PC-9 (cell line): Measurements from ENCODE around the gene SEMA3C. TPM values are rescaled to one million over a fixed set of nuclear protein-coding genes. Genes with fewer than 3 reads are reported as not detected.
"Not testable (repeated sequence)": the region's sequence is repeated elsewhere in the genome, so short reads cannot be mapped to it uniquely, and the experiment has no call there.

ENCODE experiments used
- BruUV-seq: library from RNA; stranded (reverse); fragments of 400-500 nt; replicated peaks from 2 replicates; lab custom pipeline; 2021; lab: Mats Ljungman, UMichigan
- CTCF ChIA-PET: fragments of 300-600 bp; sonication (Branson Sonifier 250); formaldehyde crosslinking; loops from one replicate; lab custom pipeline; 2022; ENCODE audit warnings: antibody characterized with exemption; lab: Charles Lee
- POLR2A ChIA-PET: fragments of 300-600 bp; sonication (Branson Sonifier 250); formaldehyde crosslinking; loops from one replicate; lab custom pipeline; 2022; ENCODE audit warnings: antibody characterized with exemption; ENCODE audit not compliant: unreplicated experiment; lab: Charles Lee
- DNase-seq, 2 experiments: peaks; one replicate each; pipeline versions ENCODE4 v3.0.0 to v3.0.0-alpha.2; 2015 to 2022; ENCODE audit warnings: mixed read lengths in 1 of 2
- H2AFZ ChIP-seq: fragments of 200-600 bp; sonication (generic); 2 replicates; pipeline ENCODE4 v1.8.1; 2017; ENCODE audit warnings: antibody characterized with exemption
- H3F3A ChIP-seq: fragments of 200-600 bp; sonication (generic); 2 replicates; pipeline ENCODE4 v1.8.1; 2017; ENCODE audit warnings: antibody characterized with exemption, mild to moderate bottlenecking, low read depth; ENCODE audit not compliant: insufficient read depth
- H3K27ac ChIP-seq: fragments of 200-600 bp; sonication (generic); 2 replicates; pipeline ENCODE4 v1.6.1; 2016; ENCODE audit warnings: mixed run types
- H3K27me3 ChIP-seq: fragments of 200-600 bp; sonication (generic); 2 replicates; pipeline ENCODE4 v1.6.1; 2016; ENCODE audit warnings: low read depth, mixed run types; ENCODE audit not compliant: insufficient read depth
- H3K36me3 ChIP-seq: fragments of 200-600 bp; sonication (generic); 2 replicates; pipeline ENCODE4 v1.6.1; 2016; ENCODE audit warnings: low read depth, mixed run types
- H3K4me1 ChIP-seq: fragments of 200-600 bp; sonication (generic); replicated peaks from 2 replicates; pipeline ENCODE4 v1.6.1; 2016; ENCODE audit warnings: mixed run types; ENCODE audit not compliant: insufficient read depth
- H3K4me2 ChIP-seq: fragments of 200-600 bp; sonication (generic); 2 replicates; pipeline ENCODE4 v1.6.1; 2017; ENCODE audit warnings: mixed run types
- H3K4me3 ChIP-seq: fragments of 200-600 bp; sonication (generic); 2 replicates; pipeline ENCODE4 v1.6.1; 2016; ENCODE audit warnings: mixed run types
- H3K79me2 ChIP-seq: fragments of 200-600 bp; sonication (generic); 2 replicates; pipeline ENCODE4 v1.6.1; 2017; ENCODE audit warnings: low read depth, mixed run types
- H3K9me2 ChIP-seq: fragments of 200-600 bp; sonication (generic); 2 replicates; pipeline ENCODE4 v1.8.1; 2017; ENCODE audit warnings: mild to moderate bottlenecking; ENCODE audit not compliant: insufficient read depth
- H3K9me3 ChIP-seq: fragments of 200-600 bp; sonication (generic); 2 replicates; pipeline ENCODE4 v1.8.1; 2016; ENCODE audit warnings: low read depth; ENCODE audit not compliant: insufficient read depth
- H4K20me1 ChIP-seq: fragments of 200-600 bp; sonication (generic); 2 replicates; pipeline ENCODE4 v1.8.1; 2017; ENCODE audit not compliant: insufficient read depth
- EZH2 ChIP-seq: fragments of 200-600 bp; sonication (generic); IDR thresholded peaks from 2 replicates; pipeline ENCODE4 v1.8.0; 2017; ENCODE audit warnings: antibody characterized with exemption, low read depth
- intact Hi-C: fragments of 100-400 bp; cut with micrococcal nuclease; formaldehyde crosslinking; loops from one replicate; pipeline ENCODE4 v1.10.0; 2022; ENCODE audit not compliant: unreplicated experiment
- total RNA-seq: library from RNA; stranded (reverse); gene quantifications from 2 replicates; pipeline ENCODE4 v1.2.3, GENCODE V29; 2021
- TF ChIP-seq, protein P1 (sequence below): fragments of 200-600 bp; sonication (generic); conservative IDR thresholded peaks from 2 replicates; pipeline ENCODE4 v1.6.1; 2017; ENCODE audit warnings: mixed run types, antibody characterized with exemption, mild to moderate bottlenecking, moderate library complexity

SEMA3C gene
- total RNA-seq, 1 experiment from 2014 or later: 19.9 TPM

GRCh38 chr7:80932536-80932935, 13.7 kb upstream of the SEMA3C start:
- H3K27ac ChIP-seq: no peak overlapping the region
- H3K9me3 ChIP-seq: no peaks in the 10 kb centered on the region
- H3K4me3 ChIP-seq: no peak overlapping the region
- intact Hi-C loops: no loop called here
- H4K20me1 ChIP-seq: no peaks in the 10 kb centered on the region
- no peaks in the 10 kb centered on the region for H3K36me3 ChIP-seq
- ChIA-PET POLR2A (no interaction called here), CTCF (no interaction called here)
- peaks cover 11% of the 10 kb centered on the region for H3K4me1 ChIP-seq
- H3K9me2 ChIP-seq: no peaks in the 10 kb centered on the region
- no peak overlapping the region for H2AFZ ChIP-seq
- TF ChIP-seq, protein P1, sequence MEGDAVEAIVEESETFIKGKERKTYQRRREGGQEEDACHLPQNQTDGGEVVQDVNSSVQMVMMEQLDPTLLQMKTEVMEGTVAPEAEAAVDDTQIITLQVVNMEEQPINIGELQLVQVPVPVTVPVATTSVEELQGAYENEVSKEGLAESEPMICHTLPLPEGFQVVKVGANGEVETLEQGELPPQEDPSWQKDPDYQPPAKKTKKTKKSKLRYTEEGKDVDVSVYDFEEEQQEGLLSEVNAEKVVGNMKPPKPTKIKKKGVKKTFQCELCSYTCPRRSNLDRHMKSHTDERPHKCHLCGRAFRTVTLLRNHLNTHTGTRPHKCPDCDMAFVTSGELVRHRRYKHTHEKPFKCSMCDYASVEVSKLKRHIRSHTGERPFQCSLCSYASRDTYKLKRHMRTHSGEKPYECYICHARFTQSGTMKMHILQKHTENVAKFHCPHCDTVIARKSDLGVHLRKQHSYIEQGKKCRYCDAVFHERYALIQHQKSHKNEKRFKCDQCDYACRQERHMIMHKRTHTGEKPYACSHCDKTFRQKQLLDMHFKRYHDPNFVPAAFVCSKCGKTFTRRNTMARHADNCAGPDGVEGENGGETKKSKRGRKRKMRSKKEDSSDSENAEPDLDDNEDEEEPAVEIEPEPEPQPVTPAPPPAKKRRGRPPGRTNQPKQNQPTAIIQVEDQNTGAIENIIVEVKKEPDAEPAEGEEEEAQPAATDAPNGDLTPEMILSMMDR: no peak
- no peak for TF ChIP-seq EZH2
- H3F3A ChIP-seq: no peaks in the 10 kb centered on the region
- no peaks in the 10 kb centered on the region for H3K79me2 ChIP-seq
- BruUV-seq: no TSS peak
- H3K4me2 ChIP-seq: no peak overlapping the region
- H3K27me3 ChIP-seq: no peaks in the 10 kb centered on the region
- no peak for DNase-seq

- H3K4me1 ChIP-seq: peaks cover 11% of the 10 kb centered on the region
- no peak for DNase-seq
- H3F3A ChIP-seq: no peaks in the 10 kb centered on the region
- BruUV-seq: no TSS peak
- CTCF ChIA-PET: no interaction called here
- H3K9me2 ChIP-seq: no peaks in the 10 kb centered on the region
- POLR2A ChIA-PET: no interaction called here
- H3K9me3 ChIP-seq: no peaks in the 10 kb centered on the region
- no peaks in the 10 kb centered on the region for H4K20me1 ChIP-seq
- no peak overlapping the region for H2AFZ ChIP-seq
- H3K36me3 ChIP-seq: no peaks in the 10 kb centered on the region
- no peaks in the 10 kb centered on the region for H3K79me2 ChIP-seq
- H3K27me3 ChIP-seq: no peaks in the 10 kb centered on the region
- H3K4me2 ChIP-seq: no peak overlapping the region
- intact Hi-C loops: no loop called here
- TF ChIP-seq EZH2: no peak
- TF ChIP-seq, protein P1: no peak
- no peak overlapping the region for H3K4me3 ChIP-seq
- H3K27ac ChIP-seq: no peak overlapping the region
Measured at GRCh38 chr7:80929619-80930018, 10.8 kb upstream of the SEMA3C start.

DNA sequence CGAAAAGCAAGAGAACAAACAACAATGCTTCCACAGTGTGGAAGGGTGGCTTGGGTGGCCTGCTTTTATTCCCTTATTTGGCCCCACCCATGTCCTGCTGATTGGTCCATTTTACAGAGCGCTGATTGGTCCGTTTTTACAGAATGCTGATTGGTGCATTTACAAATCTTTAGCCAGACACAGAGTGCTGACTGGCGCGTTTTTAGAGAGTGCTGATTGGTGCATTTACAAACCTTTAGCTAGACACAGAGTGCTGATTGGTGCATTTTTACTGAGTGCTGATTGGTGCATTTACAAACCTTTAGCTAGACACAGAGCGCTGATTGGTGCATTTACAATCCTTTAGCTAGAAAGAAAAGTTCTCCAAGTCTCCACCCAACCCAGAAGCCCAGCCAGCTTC, 8.1 kb upstream of the SEMA3C start:
- H3K4me2 ChIP-seq, H3K9me3 ChIP-seq, intact Hi-C loops, H3F3A ChIP-seq, CTCF ChIA-PET, BruUV-seq, H3K79me2 ChIP-seq, H3K27me3 ChIP-seq, H3K9me2 ChIP-seq, H4K20me1 ChIP-seq, H3K4me3 ChIP-seq, H3K27ac ChIP-seq, DNase-seq, H2AFZ ChIP-seq, H3K36me3 ChIP-seq: not testable (repeated sequence)
- peaks cover 13% of the 10 kb centered on the region for H3K4me1 ChIP-seq
- POLR2A ChIA-PET: interaction anchor here (0.7 kb wide), 1 partner anchor 146 kb away, joined by 6 read pairs; no protein-coding TSS in a partner anchor

DNA sequence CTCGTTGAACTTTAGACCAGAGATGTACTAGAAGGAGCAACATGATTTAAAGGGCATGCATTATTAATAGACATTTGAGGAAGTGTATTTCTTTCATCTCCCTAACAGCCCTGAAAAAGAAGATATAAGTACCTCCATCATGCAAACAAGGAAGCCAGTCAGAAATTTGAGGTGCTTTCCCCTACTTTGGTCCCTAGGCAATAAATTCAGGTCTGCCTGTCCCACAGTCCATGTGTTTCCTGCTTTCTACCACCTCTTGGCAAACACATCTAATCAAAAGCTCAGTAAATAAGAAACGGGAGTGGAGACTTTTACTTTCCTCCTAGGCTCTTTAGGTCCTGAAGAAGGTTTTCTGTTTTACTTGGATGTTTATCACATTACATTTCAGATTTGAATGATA, 5.2 kb upstream of the SEMA3C start:
- Histone ChIP-seq H3K27ac (no peak overlapping the region), H3K4me2 (no peak overlapping the region), H3K4me3 (no peak overlapping the region), H3K4me1 (peaks cover 36% of the 10 kb centered on the region), H4K20me1 (no peaks in the 10 kb centered on the region), H3K9me2 (no peaks in the 10 kb centered on the region), H3K79me2 (no peaks in the 10 kb centered on the region), H3K36me3 (no peaks in the 10 kb centered on the region), H2AFZ (peak overlapping the region; percentile 24; the same call in 1 of the 2 replicates), H3K27me3 (no peaks in the 10 kb centered on the region), H3F3A (peaks cover 9% of the 10 kb centered on the region), H3K9me3 (no peaks in the 10 kb centered on the region)
- POLR2A ChIA-PET: no interaction called here
- DNase-seq: no peak
- TF ChIP-seq EZH2: no peak
- TF ChIP-seq, protein P1: no peak
- CTCF ChIA-PET: no interaction called here
- intact Hi-C loops: no loop called here
- BruUV-seq: no TSS peak
